Natural killer cell (primary cell): Measurements from ENCODE around the gene SH2D6. TPM values are rescaled to one million over a fixed set of nuclear protein-coding genes. Genes with fewer than 3 reads are reported as not detected.

Source experiments
- ATAC-seq, 3 donors: fragments of 150-1000 bp in 2 of 3; fragments of 200-7000 bp in 1 of 3; cut with Tn5 transposase; 1 replicate in 1 of 3; 2 replicates in 2 of 3; pipeline ENCODE4 v1.10.0; 2021; ENCODE audit warnings: mild to moderate bottlenecking in 2 of 3, moderate library complexity in 2 of 3
- DNase-seq, 2 donors: peaks; one replicate each; pipeline versions ENCODE4 v3.0.0 to v3.0.0-alpha.2; 2013 to 2021; ENCODE audit warnings: mixed read lengths in 1 of 2
- H3K27ac ChIP-seq: one replicate; pipeline ENCODE4 v1.5.1; 2013; ENCODE audit warnings: mild to moderate bottlenecking, low read length
- H3K27me3 ChIP-seq: one replicate; pipeline ENCODE4 v1.6.1; 2013; ENCODE audit warnings: low read length; ENCODE audit not compliant: control insufficient read depth, insufficient read depth
- H3K36me3 ChIP-seq: one replicate; pipeline ENCODE4 v1.6.1; 2013; ENCODE audit warnings: low read length; ENCODE audit not compliant: control insufficient read depth, insufficient read depth
- H3K4me1 ChIP-seq: one replicate; pipeline ENCODE4 v1.6.1; 2013; ENCODE audit warnings: low read length; ENCODE audit not compliant: control insufficient read depth, insufficient read depth
- H3K4me3 ChIP-seq: one replicate; pipeline ENCODE4 v1.5.1; 2013; ENCODE audit warnings: low read length
- H3K9me3 ChIP-seq: one replicate; pipeline ENCODE4 v1.6.1; 2013; ENCODE audit warnings: low read length; ENCODE audit not compliant: control insufficient read depth, insufficient read depth
- H3K27ac Mint-ChIP-seq, 2 donors: one replicate each; pipeline ENCODE4 v1.8.0; 2022; ENCODE audit warnings: mild to moderate bottlenecking in 2 of 2, mixed read lengths in 2 of 2, moderate library complexity in 1 of 2
- H3K27me3 Mint-ChIP-seq, 2 donors: one replicate each; pipeline ENCODE4 v1.8.0; 2022; ENCODE audit warnings: low read depth in 2 of 2, mixed read lengths in 2 of 2
- H3K36me3 Mint-ChIP-seq: one replicate; pipeline ENCODE4 v1.8.0; 2022; ENCODE audit warnings: mixed read lengths
- H3K4me1 Mint-ChIP-seq, 2 donors: one replicate each; pipeline ENCODE4 v1.8.0; 2022; ENCODE audit warnings: mixed read lengths in 2 of 2
- H3K4me3 Mint-ChIP-seq: one replicate; pipeline ENCODE4 v1.8.0; 2022; ENCODE audit warnings: mild to moderate bottlenecking, moderate library complexity, mixed read lengths
- H3K9me3 Mint-ChIP-seq, 2 donors: one replicate each; pipeline ENCODE4 v1.8.0; 2022; ENCODE audit warnings: mixed read lengths in 2 of 2
- CTCF ChIP-seq: fragments of 200-600 bp; IDR thresholded peaks from one replicate; pipeline ENCODE4 v1.8.0; 2022; ENCODE audit warnings: antibody characterized with exemption
- WGBS: methylation state at CpG from one replicate; pipeline ENCODE4 v1.1.7; 2013; ENCODE audit warnings: missing lambda C conversion rate; ENCODE audit not compliant: insufficient coverage; 5-methylcytosine and 5-hydroxymethylcytosine counted together
- intact Hi-C: fragments of 100-400 bp; cut with micrococcal nuclease; formaldehyde crosslinking; loops from one replicate; pipeline ENCODE4 v1.14.2; 2022
- total RNA-seq, 4 donors: library from RNA; stranded (reverse); fragments of 120-200 nt in 1 of 4; gene quantifications; one replicate each; pipeline versions ENCODE4 v1.2.3 to v1.2.4, GENCODE V29; 2013 to 2022

Gene SH2D6
- total RNA-seq, 3 donors from 2014 or later (not counting 1 experiment from before 2014, with no cell fraction given) = 0.21 to 0.57 TPM; not detected in 1

- H3K4me1 ChIP-seq = no peaks in the 10 kb centered on the region
- H3K4me3 ChIP-seq = no peak overlapping the region
- Mint-ChIP-seq H3K9me3 (no peaks in the 10 kb centered on the region), H3K4me3 (no peak overlapping the region), H3K36me3 (no peaks in the 10 kb centered on the region), H3K4me1 (no peaks in the 10 kb centered on the region), H3K27ac (no peak overlapping the region), H3K27me3 (peaks cover 0 to 8% of the 10 kb centered on the region in 2 donors)
- no peaks in the 10 kb centered on the region for H3K36me3 ChIP-seq
- no peak overlapping the region for H3K27ac ChIP-seq
- no peak for DNase-seq
- WGBS = 92% methylated on average over 12 of the region's 12 CpGs
- intact Hi-C loops = no loop called here
- ATAC-seq = no peak
- no peaks in the 10 kb centered on the region for H3K27me3 ChIP-seq
- no peak for TF ChIP-seq CTCF
- H3K9me3 ChIP-seq = no peaks in the 10 kb centered on the region
These were observed 40.4 kb downstream of the SH2D6 start for GRCh38 chr2:85458601-85459563.

- Histone ChIP-seq H3K27me3 (no peaks in the 10 kb centered on the region), H3K36me3 (no peaks in the 10 kb centered on the region), H3K27ac (no peak overlapping the region), H3K4me1 (no peaks in the 10 kb centered on the region), H3K4me3 (no peak overlapping the region), H3K9me3 (no peaks in the 10 kb centered on the region)
- ATAC-seq (no peak), DNase-seq (no peak)
- Mint-ChIP-seq H3K27me3 (peaks cover 0 to 8% of the 10 kb centered on the region in 2 donors), H3K27ac (no peak overlapping the region), H3K9me3 (no peaks in the 10 kb centered on the region), H3K4me1 (no peaks in the 10 kb centered on the region), H3K4me3 (no peak overlapping the region), H3K36me3 (no peaks in the 10 kb centered on the region)
- intact Hi-C loops = no loop called here
- no CpG with 5 or more reads among the region's 1 CpG for WGBS
- TF ChIP-seq CTCF = no peak
These were observed 41.3 kb downstream of the SH2D6 start for GRCh38 chr2:85459771-85460170.

GRCh38 chr2:85462322-85462721, 43.8 kb downstream of the SH2D6 start:
- H3K27ac ChIP-seq = no peak overlapping the region
- Mint-ChIP-seq H3K9me3 (no peaks in the 10 kb centered on the region), H3K4me1 (no peaks in the 10 kb centered on the region), H3K4me3 (no peak overlapping the region), H3K36me3 (no peaks in the 10 kb centered on the region), H3K27me3 (peaks cover 0 to 2% of the 10 kb centered on the region in 2 donors), H3K27ac (no peak overlapping the region)
- H3K36me3 ChIP-seq = no peaks in the 10 kb centered on the region
- no peak for DNase-seq
- intact Hi-C loops = no loop called here
- TF ChIP-seq CTCF = no peak
- no peak overlapping the region for H3K4me3 ChIP-seq
- H3K9me3 ChIP-seq = no peaks in the 10 kb centered on the region
- 82% methylated on average over 2 of the region's 2 CpGs for WGBS
- ATAC-seq = no peak
- no peaks in the 10 kb centered on the region for H3K27me3 ChIP-seq
- H3K4me1 ChIP-seq = no peaks in the 10 kb centered on the region
